ENCODE results near the gene ENO1. TPM values are rescaled to one million over a fixed set of nuclear protein-coding genes. Genes with fewer than 3 reads are reported as not detected.
A peak's percentile ranks its signal among the peaks of the same experiment; 100 is the strongest.

The ENO1 gene
- total and polyA plus RNA-seq, 9 of the 15 experiments (the other 6 are each of a cell fraction or from before 2014, with no cell fraction given), result 2,249 to 7,472 (median 2,868) TPM

GRCh38 chr1:8873506-8874229 lies 4.8 kb downstream of the ENO1 start (continued):
- TF ChIP-seq PHB2 (IDR thresholded peaks at IDR 0.05; ENCODE audit: low read depth) (no peak), RUNX1 (IDR thresholded peaks at IDR 0.05; ENCODE audit: low read depth) (no peak), ZNF124 (CRISPR knock-in tag; IDR thresholded peaks at IDR 0.05) (no peak), POLR2AphosphoS5 (IDR thresholded peaks at IDR 0.05; ENCODE audit: control insufficient read depth, insufficient read depth, low read depth, low read length) (no peak; the same call in 1 of the 2 replicates), ZBTB33 (CRISPR knock-in tag; IDR thresholded peaks at IDR 0.05) (0 out of 2 replicates have a peak, but pooled peaks have one; percentile 37), CBX2 (IDR thresholded peaks at IDR 0.05; ENCODE audit: insufficient read depth, low read length, poor library complexity, severe bottlenecking) (no peak), HCFC1 (IDR thresholded peaks at IDR 0.05; ENCODE audit: low read depth, low read length) (no peak), ZBTB7A (IDR thresholded peaks at IDR 0.05; ENCODE audit: borderline replicate concordance, control insufficient read depth, low read depth, low read length) (no peak), C11orf30 (IDR thresholded peaks at IDR 0.05; ENCODE audit: low read depth) (peak; percentile 88)
- TF ChIP-seq, protein P1, sequence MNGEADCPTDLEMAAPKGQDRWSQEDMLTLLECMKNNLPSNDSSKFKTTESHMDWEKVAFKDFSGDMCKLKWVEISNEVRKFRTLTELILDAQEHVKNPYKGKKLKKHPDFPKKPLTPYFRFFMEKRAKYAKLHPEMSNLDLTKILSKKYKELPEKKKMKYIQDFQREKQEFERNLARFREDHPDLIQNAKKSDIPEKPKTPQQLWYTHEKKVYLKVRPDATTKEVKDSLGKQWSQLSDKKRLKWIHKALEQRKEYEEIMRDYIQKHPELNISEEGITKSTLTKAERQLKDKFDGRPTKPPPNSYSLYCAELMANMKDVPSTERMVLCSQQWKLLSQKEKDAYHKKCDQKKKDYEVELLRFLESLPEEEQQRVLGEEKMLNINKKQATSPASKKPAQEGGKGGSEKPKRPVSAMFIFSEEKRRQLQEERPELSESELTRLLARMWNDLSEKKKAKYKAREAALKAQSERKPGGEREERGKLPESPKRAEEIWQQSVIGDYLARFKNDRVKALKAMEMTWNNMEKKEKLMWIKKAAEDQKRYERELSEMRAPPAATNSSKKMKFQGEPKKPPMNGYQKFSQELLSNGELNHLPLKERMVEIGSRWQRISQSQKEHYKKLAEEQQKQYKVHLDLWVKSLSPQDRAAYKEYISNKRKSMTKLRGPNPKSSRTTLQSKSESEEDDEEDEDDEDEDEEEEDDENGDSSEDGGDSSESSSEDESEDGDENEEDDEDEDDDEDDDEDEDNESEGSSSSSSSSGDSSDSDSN (IDR thresholded peaks at IDR 0.05; ENCODE audit: borderline replicate concordance in 1 of 2, low read depth in 2 of 2, low read length in 2 of 2), result no peak
- TF ChIP-seq, protein P2, sequence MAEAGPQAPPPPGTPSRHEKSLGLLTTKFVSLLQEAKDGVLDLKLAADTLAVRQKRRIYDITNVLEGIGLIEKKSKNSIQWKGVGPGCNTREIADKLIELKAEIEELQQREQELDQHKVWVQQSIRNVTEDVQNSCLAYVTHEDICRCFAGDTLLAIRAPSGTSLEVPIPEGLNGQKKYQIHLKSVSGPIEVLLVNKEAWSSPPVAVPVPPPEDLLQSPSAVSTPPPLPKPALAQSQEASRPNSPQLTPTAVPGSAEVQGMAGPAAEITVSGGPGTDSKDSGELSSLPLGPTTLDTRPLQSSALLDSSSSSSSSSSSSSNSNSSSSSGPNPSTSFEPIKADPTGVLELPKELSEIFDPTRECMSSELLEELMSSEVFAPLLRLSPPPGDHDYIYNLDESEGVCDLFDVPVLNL (CRISPR knock-in tag; IDR thresholded peaks at IDR 0.05; ENCODE audit: low read depth), result no peak
- TF ChIP-seq, protein P3, sequence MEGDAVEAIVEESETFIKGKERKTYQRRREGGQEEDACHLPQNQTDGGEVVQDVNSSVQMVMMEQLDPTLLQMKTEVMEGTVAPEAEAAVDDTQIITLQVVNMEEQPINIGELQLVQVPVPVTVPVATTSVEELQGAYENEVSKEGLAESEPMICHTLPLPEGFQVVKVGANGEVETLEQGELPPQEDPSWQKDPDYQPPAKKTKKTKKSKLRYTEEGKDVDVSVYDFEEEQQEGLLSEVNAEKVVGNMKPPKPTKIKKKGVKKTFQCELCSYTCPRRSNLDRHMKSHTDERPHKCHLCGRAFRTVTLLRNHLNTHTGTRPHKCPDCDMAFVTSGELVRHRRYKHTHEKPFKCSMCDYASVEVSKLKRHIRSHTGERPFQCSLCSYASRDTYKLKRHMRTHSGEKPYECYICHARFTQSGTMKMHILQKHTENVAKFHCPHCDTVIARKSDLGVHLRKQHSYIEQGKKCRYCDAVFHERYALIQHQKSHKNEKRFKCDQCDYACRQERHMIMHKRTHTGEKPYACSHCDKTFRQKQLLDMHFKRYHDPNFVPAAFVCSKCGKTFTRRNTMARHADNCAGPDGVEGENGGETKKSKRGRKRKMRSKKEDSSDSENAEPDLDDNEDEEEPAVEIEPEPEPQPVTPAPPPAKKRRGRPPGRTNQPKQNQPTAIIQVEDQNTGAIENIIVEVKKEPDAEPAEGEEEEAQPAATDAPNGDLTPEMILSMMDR (IDR thresholded peaks at IDR 0.05 in 2 of 3, conservative IDR thresholded peaks at IDR 0.05 in 1 of 3; ENCODE audit: insufficient read depth in 2 of 3, low read depth in 1 of 3, low read length in 3 of 3), result no peak
- TF ChIP-seq, protein P4, sequence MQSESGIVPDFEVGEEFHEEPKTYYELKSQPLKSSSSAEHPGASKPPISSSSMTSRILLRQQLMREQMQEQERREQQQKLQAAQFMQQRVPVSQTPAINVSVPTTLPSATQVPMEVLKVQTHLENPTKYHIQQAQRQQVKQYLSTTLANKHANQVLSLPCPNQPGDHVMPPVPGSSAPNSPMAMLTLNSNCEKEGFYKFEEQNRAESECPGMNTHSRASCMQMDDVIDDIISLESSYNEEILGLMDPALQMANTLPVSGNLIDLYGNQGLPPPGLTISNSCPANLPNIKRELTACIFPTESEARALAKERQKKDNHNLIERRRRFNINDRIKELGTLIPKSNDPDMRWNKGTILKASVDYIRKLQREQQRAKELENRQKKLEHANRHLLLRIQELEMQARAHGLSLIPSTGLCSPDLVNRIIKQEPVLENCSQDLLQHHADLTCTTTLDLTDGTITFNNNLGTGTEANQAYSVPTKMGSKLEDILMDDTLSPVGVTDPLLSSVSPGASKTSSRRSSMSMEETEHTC (IDR thresholded peaks at IDR 0.05), result no peak
- TF ChIP-seq, protein P5, sequence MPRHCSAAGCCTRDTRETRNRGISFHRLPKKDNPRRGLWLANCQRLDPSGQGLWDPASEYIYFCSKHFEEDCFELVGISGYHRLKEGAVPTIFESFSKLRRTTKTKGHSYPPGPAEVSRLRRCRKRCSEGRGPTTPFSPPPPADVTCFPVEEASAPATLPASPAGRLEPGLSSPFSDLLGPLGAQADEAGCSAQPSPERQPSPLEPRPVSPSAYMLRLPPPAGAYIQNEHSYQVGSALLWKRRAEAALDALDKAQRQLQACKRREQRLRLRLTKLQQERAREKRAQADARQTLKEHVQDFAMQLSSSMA (CRISPR knock-in tag; IDR thresholded peaks at IDR 0.05), result no peak
- TF ChIP-seq, protein P6, sequence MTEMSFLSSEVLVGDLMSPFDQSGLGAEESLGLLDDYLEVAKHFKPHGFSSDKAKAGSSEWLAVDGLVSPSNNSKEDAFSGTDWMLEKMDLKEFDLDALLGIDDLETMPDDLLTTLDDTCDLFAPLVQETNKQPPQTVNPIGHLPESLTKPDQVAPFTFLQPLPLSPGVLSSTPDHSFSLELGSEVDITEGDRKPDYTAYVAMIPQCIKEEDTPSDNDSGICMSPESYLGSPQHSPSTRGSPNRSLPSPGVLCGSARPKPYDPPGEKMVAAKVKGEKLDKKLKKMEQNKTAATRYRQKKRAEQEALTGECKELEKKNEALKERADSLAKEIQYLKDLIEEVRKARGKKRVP (CRISPR knock-in tag; IDR thresholded peaks at IDR 0.05), result no peak
